ENCODE data around the gene NOP9.

Gene NOP9

DNA sequence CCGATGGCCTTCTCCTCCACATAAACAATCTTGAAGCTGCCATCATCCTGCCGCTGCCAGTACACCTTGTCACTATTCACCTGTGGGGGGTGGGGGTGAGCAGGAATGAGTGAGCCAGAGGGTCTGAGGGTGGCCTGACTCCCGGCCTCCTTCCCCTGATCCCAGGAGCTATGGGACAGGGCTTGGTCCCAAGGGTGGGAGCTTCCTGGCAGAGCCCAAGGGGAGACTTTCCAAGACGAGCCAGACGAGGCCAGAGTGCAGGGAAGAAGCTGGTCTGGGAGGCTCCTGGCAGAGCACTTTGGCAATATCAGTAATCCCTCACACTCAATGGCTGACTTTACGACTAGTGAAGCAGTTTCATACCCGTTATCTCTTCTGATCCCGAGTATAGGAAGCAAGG, 44.2 kb upstream of the NOP9 start:
- TF ChIP-seq, protein P1, sequence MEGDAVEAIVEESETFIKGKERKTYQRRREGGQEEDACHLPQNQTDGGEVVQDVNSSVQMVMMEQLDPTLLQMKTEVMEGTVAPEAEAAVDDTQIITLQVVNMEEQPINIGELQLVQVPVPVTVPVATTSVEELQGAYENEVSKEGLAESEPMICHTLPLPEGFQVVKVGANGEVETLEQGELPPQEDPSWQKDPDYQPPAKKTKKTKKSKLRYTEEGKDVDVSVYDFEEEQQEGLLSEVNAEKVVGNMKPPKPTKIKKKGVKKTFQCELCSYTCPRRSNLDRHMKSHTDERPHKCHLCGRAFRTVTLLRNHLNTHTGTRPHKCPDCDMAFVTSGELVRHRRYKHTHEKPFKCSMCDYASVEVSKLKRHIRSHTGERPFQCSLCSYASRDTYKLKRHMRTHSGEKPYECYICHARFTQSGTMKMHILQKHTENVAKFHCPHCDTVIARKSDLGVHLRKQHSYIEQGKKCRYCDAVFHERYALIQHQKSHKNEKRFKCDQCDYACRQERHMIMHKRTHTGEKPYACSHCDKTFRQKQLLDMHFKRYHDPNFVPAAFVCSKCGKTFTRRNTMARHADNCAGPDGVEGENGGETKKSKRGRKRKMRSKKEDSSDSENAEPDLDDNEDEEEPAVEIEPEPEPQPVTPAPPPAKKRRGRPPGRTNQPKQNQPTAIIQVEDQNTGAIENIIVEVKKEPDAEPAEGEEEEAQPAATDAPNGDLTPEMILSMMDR (conservative IDR thresholded peaks at IDR 0.05; ENCODE audit: low read depth, low read length): no peak
- H3K4me3 ChIP-seq (ENCODE audit: low read length): no peak overlapping the region
- no peak for DNase-seq (ENCODE audit: low read depth)

DNA sequence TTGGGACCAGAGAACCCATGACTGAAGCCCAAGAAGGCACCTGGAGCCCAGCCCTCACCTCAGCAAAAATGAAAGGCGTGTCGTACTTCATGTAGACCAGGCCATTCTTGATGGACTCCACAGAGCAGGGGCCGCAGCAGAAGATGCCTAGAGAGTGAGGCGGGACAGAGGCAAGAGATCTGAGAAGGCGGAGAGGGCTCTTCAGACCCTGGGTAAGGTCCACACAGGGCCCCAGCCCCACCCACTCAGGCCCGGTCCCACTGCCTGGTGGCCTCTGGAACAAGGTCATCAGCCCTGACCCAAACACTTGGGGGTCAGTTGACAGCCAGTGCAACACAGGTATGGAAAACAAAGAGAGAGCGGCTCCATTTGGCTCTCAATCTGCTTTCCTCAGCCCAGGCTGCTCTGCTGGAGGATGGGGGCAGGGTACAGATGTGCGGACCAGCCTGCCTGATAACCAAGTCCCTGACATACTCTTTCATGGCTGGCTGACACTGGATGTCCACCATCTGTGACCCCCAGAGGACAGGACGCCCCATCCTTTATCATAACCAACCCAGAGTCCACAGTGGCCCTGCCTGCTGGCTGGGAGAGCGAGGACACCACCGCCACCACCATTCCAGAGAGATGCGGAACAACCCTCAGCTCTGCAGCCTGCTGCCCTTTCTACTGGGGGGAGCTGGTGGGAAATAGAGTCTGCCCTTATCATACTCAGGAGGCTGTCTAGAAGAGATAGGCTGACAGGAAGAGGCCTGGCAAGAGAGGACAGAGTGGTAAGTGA, 43.5 kb upstream of the NOP9 start:
- TF ChIP-seq, protein P1 (conservative IDR thresholded peaks at IDR 0.05; ENCODE audit: low read depth, low read length): no peak
- no peak overlapping the region for H3K4me3 ChIP-seq (ENCODE audit: low read length)
- no peak for DNase-seq (ENCODE audit: low read depth)

DNA sequence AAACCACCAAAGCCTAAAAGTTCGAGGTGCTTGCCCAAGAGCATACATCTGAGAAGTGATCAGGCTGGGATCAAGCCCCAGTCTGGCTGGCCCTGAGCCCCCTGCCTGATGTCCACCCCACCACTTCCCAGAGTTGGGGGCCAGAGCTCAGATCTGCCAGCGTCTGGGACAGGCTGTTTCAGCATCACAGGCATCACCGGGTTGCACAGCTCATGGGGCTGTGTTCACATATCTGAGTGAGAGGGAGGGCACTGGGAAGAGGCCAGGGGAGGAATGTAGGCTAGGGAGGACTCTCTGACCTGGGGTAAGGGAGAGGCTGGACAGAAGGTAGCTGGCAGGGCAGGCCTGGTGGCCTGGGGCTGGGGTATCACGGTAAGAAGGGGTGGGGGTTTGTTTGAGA, 42.7 kb upstream of the NOP9 start:
- TF ChIP-seq, protein P1 (conservative IDR thresholded peaks at IDR 0.05; ENCODE audit: low read depth, low read length): no peak
- no peak for DNase-seq (ENCODE audit: low read depth)
- H3K4me3 ChIP-seq (ENCODE audit: low read length): no peak overlapping the region

DNA sequence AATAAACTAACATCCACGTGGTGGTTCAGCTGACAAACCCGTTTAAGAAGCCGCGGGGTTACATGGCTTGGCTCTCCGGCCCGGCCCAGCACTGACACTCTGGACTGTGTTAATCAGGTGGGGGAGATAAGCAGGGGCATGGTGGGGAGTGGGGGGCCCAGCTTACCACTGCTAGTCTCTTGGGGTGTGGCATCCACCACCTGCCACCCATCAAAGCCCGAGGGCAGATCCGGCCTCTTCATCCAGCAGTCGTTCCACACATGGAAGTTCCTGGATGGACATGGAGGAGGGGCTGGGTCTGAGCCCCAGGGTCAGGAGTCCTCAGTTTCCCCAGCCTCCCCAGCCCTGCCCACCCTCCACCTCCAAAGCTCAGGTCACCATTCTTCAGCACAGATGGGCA, 41.5 kb upstream of the NOP9 start:
- TF ChIP-seq, protein P1 (conservative IDR thresholded peaks at IDR 0.05; ENCODE audit: low read depth, low read length): no peak
- DNase-seq (ENCODE audit: low read depth): no peak
- no peak overlapping the region for H3K4me3 ChIP-seq (ENCODE audit: low read length)

DNA sequence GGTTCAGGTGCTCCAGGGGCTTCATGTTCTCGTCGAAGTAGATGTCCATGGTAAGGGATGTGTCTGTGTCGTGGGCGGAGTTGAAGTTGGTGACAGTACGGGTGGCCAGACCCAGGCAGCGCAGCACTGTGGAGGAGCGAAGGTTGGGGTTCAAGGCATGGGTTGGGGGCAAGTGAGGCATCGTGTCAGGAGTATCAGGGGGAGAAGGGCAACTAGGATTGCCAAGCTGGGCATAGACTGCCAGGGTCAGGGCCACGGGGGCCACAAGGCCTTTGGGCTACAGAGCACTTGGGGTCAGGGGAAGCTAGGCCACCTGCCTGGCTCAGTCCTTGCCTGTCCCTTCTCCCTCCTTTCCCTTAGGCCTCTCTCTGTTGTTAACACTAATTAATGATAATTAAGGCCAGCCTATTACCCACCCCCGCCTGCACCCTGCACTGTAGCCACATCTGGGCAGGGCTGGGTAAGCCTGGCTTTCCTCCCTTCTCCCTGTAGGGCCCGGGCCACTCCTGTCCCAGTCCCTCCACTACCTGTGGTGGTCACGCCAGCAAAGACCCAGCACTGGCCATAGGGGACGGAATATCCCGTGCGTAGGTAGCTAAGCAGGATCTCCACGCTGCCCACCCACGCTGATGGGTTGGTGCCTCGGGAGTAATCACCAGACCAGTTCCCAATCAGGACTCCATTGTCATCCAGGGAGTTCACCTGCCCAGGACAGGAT, 40.9 kb upstream of the NOP9 start:
- TF ChIP-seq, protein P1 (conservative IDR thresholded peaks at IDR 0.05; ENCODE audit: low read depth, low read length): no peak
- H3K4me3 ChIP-seq (ENCODE audit: low read length): no peak overlapping the region
- DNase-seq (ENCODE audit: low read depth): no peak

DNA sequence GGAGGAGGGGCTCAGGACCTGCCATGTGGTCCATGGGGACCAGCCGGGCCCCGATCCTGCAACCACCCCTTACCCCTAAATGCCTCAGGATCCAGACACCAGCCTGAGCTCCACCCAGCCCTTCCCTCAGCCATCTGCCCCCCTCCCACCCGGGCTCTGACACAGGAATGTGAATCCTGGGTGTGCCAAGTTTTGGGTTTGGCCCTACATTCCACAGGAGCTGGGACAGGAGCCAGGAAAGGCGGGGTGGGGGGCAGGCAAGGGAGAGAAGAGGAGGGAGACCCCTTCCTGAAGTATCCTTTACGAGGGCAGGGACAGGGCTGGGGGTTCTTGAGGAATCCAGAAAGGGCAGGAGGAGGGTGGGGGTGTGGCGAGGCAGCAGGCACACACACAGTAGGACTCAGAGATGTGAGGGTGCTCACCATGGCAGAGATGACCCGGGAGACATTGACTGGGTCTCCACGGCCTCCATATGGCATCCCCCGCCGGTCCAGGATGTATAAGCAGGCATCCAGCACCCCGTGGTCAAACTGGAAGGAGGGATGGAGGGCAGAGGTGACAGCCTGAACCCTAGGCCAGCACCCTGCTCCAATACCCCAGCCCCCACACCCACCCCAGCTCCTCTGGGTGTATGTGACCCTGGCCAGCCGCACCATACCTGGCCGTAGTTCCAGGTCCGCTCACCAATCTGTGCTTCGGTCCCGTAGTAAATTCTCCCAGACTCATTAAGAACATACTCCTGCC, 40.2 kb upstream of the NOP9 start:
- TF ChIP-seq, protein P1 (conservative IDR thresholded peaks at IDR 0.05; ENCODE audit: low read depth, low read length): no peak
- DNase-seq (ENCODE audit: low read depth): no peak
- no peak overlapping the region for H3K4me3 ChIP-seq (ENCODE audit: low read length)
